HG02885 (cell line): ENCODE data around the gene TEKT5.
"Not testable (repeated sequence)": the region's sequence is repeated elsewhere in the genome, so short reads cannot be mapped to it uniquely, and the experiment has no call there.

ENCODE experiments used
- ATAC-seq: cut with Tn5 transposase; IDR thresholded peaks from one replicate; pipeline ENCODE4 v1.9.1; 2021; ENCODE audit warnings: mild to moderate bottlenecking; ENCODE audit not compliant: unreplicated experiment, poor library complexity

The TEKT5 gene

GRCh38 chr16:10694830-10695229 lies at the start of gene TEKT5:
TSS of gene TEKT5 (minus strand) at chr16:10694930. CDS start at chr16:10694873, 57 bp downstream.
- ATAC-seq = no peak

- peak; percentile 86 for ATAC-seq
Measured at GRCh38 chr16:10743610-10744369, 49.1 kb upstream of the TEKT5 start, which contains the start of gene NUBP1. TSS of gene NUBP1 (plus strand) at chr16:10743842. CDS start at chr16:10743864, 22 bp downstream.

GRCh38 chr16:10743227-10743609 lies 48.5 kb upstream of the TEKT5 start:
- no peak for ATAC-seq

GRCh38 chr16:10741844-10742243 lies 47.1 kb upstream of the TEKT5 start:
- no peak for ATAC-seq

- not testable (repeated sequence) for ATAC-seq
Measured at GRCh38 chr16:10741249-10741648, 46.5 kb upstream of the TEKT5 start.

- ATAC-seq = no peak
Measured at GRCh38 chr16:10740845-10741208, 46.1 kb upstream of the TEKT5 start.

- ATAC-seq = no peak
Measured at GRCh38 chr16:10740000-10740844, 45.5 kb upstream of the TEKT5 start.

- ATAC-seq = peak; percentile 69
Measured at GRCh38 chr16:10738231-10739077, 43.7 kb upstream of the TEKT5 start.

- peak; percentile 38 for ATAC-seq
Measured at GRCh38 chr16:10737068-10737625, 42.4 kb upstream of the TEKT5 start.

GRCh38 chr16:10731790-10732189 lies 37.1 kb upstream of the TEKT5 start:
- no peak for ATAC-seq

GRCh38 chr16:10729104-10730048 lies 34.6 kb upstream of the TEKT5 start:
- ATAC-seq = no peak

- ATAC-seq = no peak
Measured at GRCh38 chr16:10728003-10728887, 33.5 kb upstream of the TEKT5 start.

- ATAC-seq = no peak
Measured at GRCh38 chr16:10708969-10709368, 14.2 kb upstream of the TEKT5 start.

GRCh38 chr16:10699756-10700155 lies 5.0 kb upstream of the TEKT5 start:
- ATAC-seq = no peak

- no peak for ATAC-seq
Measured at GRCh38 chr16:10694306-10694705, 424 bp downstream of the TEKT5 start.

GRCh38 chr16:10693889-10694288 lies 841 bp downstream of the TEKT5 start:
- no peak for ATAC-seq

- ATAC-seq = no peak
Measured at GRCh38 chr16:10692470-10692869, 2.3 kb downstream of the TEKT5 start.

GRCh38 chr16:10688726-10689125 lies 6.0 kb downstream of the TEKT5 start:
- ATAC-seq = no peak
